T-helper 2 cell treated with Interferon-gamma antibody and Interleukin-4, amounts not matched to agents 5 μg/mL and 100 μg/mL, for 36 hours (primary cell): Measurements from ENCODE around the gene IFNGR1.

Source experiments
- DNase-seq: peaks from one replicate; pipeline ENCODE4 v3.0.0; 2021; ENCODE audit warnings: low spot score
- H3K27ac Mint-ChIP-seq: one replicate; pipeline ENCODE4 v1.8.0; 2021; ENCODE audit warnings: mild to moderate bottlenecking, mixed read lengths
- H3K27me3 Mint-ChIP-seq: one replicate; pipeline ENCODE4 v1.8.0; 2021; ENCODE audit warnings: low read depth, mixed read lengths
- H3K36me3 Mint-ChIP-seq: one replicate; pipeline ENCODE4 v1.8.0; 2021; ENCODE audit warnings: low read depth, mixed read lengths
- H3K4me1 Mint-ChIP-seq: one replicate; pipeline ENCODE4 v1.8.0; 2021; ENCODE audit warnings: low read depth, mixed read lengths
- H3K4me3 Mint-ChIP-seq: one replicate; pipeline ENCODE4 v1.8.0; 2022; ENCODE audit warnings: mild to moderate bottlenecking, moderate library complexity, mixed read lengths
- H3K9me3 Mint-ChIP-seq: one replicate; pipeline ENCODE4 v1.8.0; 2021; ENCODE audit warnings: mixed read lengths

IFNGR1 gene

GRCh38 chr6:137191670-137192069, 27.5 kb downstream of the IFNGR1 start:
- no peak for DNase-seq
- peaks cover 34% of the 10 kb centered on the region for H3K9me3 Mint-ChIP-seq
- peaks cover 13% of the 10 kb centered on the region for H3K4me1 Mint-ChIP-seq
- no peak overlapping the region for H3K27ac Mint-ChIP-seq
- H3K36me3 Mint-ChIP-seq = peaks cover 13% of the 10 kb centered on the region
- no peak overlapping the region for H3K4me3 Mint-ChIP-seq
- peaks cover 3% of the 10 kb centered on the region for H3K27me3 Mint-ChIP-seq

- peaks cover 3% of the 10 kb centered on the region for H3K27me3 Mint-ChIP-seq
- peaks cover 38% of the 10 kb centered on the region for H3K9me3 Mint-ChIP-seq
- no peak for DNase-seq
- peaks cover 9% of the 10 kb centered on the region for H3K4me1 Mint-ChIP-seq
- peaks cover 9% of the 10 kb centered on the region for H3K36me3 Mint-ChIP-seq
- no peak overlapping the region for H3K4me3 Mint-ChIP-seq
- H3K27ac Mint-ChIP-seq = no peak overlapping the region
Measured at GRCh38 chr6:137191236-137191635, 27.9 kb downstream of the IFNGR1 start.

GRCh38 chr6:137190583-137191094, 28.5 kb downstream of the IFNGR1 start:
- Mint-ChIP-seq H3K27ac (no peak overlapping the region), H3K9me3 (peaks cover 41% of the 10 kb centered on the region), H3K27me3 (peaks cover 3% of the 10 kb centered on the region), H3K4me1 (peaks cover 3% of the 10 kb centered on the region), H3K36me3 (peaks cover 5% of the 10 kb centered on the region), H3K4me3 (no peak overlapping the region)
- no peak for DNase-seq

- no peak overlapping the region for H3K27ac Mint-ChIP-seq
- H3K4me3 Mint-ChIP-seq = no peak overlapping the region
- peaks cover 51% of the 10 kb centered on the region for H3K9me3 Mint-ChIP-seq
- H3K27me3 Mint-ChIP-seq = peaks cover 3% of the 10 kb centered on the region
- H3K4me1 Mint-ChIP-seq = no peaks in the 10 kb centered on the region
- no peak for DNase-seq
- H3K36me3 Mint-ChIP-seq = peaks cover 3% of the 10 kb centered on the region
Measured at GRCh38 chr6:137188855-137189254, 30.3 kb downstream of the IFNGR1 start.

DNA sequence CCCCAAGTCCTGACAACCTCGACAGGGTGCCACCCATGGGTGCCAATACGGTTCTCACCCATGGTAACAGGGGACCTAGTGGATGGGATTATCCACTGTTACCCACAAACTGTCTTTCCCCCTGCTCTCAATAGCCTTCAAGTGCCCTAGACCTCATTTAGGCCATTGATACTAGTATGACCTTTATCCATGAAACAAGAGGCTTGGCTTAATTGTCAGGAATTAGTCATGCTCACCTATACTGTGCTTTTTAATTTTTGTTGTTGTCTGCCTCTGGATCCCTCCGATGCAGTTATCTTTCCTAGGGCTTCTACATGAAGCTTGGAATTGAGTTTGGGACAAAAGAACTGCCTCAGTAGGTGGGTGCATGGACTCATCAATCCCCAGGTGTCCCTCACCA, 33.9 kb downstream of the IFNGR1 start:
- Mint-ChIP-seq H3K4me3 (no peak overlapping the region), H3K9me3 (peaks cover 72% of the 10 kb centered on the region), H3K27me3 (no peaks in the 10 kb centered on the region), H3K4me1 (no peaks in the 10 kb centered on the region), H3K36me3 (peaks cover 5% of the 10 kb centered on the region), H3K27ac (no peak overlapping the region)
- no peak for DNase-seq

GRCh38 chr6:137182654-137183073, 36.5 kb downstream of the IFNGR1 start:
- no peak for DNase-seq
- H3K9me3 Mint-ChIP-seq = peaks cover 69% of the 10 kb centered on the region

GRCh38 chr6:137181891-137182653, 37.1 kb downstream of the IFNGR1 start:
- Mint-ChIP-seq H3K36me3 (peaks cover 2% of the 10 kb centered on the region), H3K27me3 (peaks cover 2% of the 10 kb centered on the region), H3K9me3 (peaks cover 64% of the 10 kb centered on the region), H3K4me3 (no peak overlapping the region), H3K4me1 (no peaks in the 10 kb centered on the region), H3K27ac (no peak overlapping the region)
- DNase-seq = no peak

More at GRCh38 chr6:137182654-137183073, 36.5 kb downstream of the IFNGR1 start:
- H3K36me3 Mint-ChIP-seq = peaks cover 2% of the 10 kb centered on the region
- no peak overlapping the region for H3K27ac Mint-ChIP-seq
- H3K27me3 Mint-ChIP-seq = no peaks in the 10 kb centered on the region
- H3K4me1 Mint-ChIP-seq = no peaks in the 10 kb centered on the region
- no peak overlapping the region for H3K4me3 Mint-ChIP-seq

GRCh38 chr6:137177611-137178010, 41.6 kb downstream of the IFNGR1 start:
- no peak for DNase-seq

GRCh38 chr6:137176729-137177128, 42.5 kb downstream of the IFNGR1 start:
- Mint-ChIP-seq H3K27me3 (peaks cover 26% of the 10 kb centered on the region), H3K4me3 (no peak overlapping the region), H3K36me3 (no peaks in the 10 kb centered on the region), H3K4me1 (no peaks in the 10 kb centered on the region), H3K27ac (no peak overlapping the region), H3K9me3 (peaks cover 22% of the 10 kb centered on the region)
- no peak for DNase-seq

More at GRCh38 chr6:137177611-137178010, 41.6 kb downstream of the IFNGR1 start:
- H3K4me3 Mint-ChIP-seq = no peak overlapping the region
- peaks cover 31% of the 10 kb centered on the region for H3K9me3 Mint-ChIP-seq
- H3K4me1 Mint-ChIP-seq = no peaks in the 10 kb centered on the region
- peaks cover 26% of the 10 kb centered on the region for H3K27me3 Mint-ChIP-seq
- no peak overlapping the region for H3K27ac Mint-ChIP-seq
- H3K36me3 Mint-ChIP-seq = peaks cover 2% of the 10 kb centered on the region

- Mint-ChIP-seq H3K4me1 (peaks cover 2% of the 10 kb centered on the region), H3K9me3 (peaks cover 13% of the 10 kb centered on the region), H3K36me3 (no peaks in the 10 kb centered on the region), H3K4me3 (no peak overlapping the region), H3K27me3 (peaks cover 26% of the 10 kb centered on the region), H3K27ac (no peak overlapping the region)
- DNase-seq = no peak
Measured at GRCh38 chr6:137175868-137176245, 43.3 kb downstream of the IFNGR1 start.

- Mint-ChIP-seq H3K36me3 (peaks cover 2% of the 10 kb centered on the region), H3K27ac (no peak overlapping the region), H3K4me3 (no peak overlapping the region), H3K27me3 (peaks cover 26% of the 10 kb centered on the region), H3K9me3 (peaks cover 9% of the 10 kb centered on the region), H3K4me1 (peaks cover 2% of the 10 kb centered on the region)
- DNase-seq = no peak
Measured at GRCh38 chr6:137175157-137175867, 43.9 kb downstream of the IFNGR1 start.

GRCh38 chr6:137173501-137173900, 45.7 kb downstream of the IFNGR1 start, which contains the start of gene IL22RA2:
TSS of gene IL22RA2 (minus strand) at chr6:137173644. CDS start at chr6:137161749, 11,895 bp downstream.
- peaks cover 2% of the 10 kb centered on the region for H3K4me1 Mint-ChIP-seq
- H3K4me3 Mint-ChIP-seq = no peak within 1 kb of the TSS
- peaks cover 8% of the 10 kb centered on the region for H3K9me3 Mint-ChIP-seq
- H3K36me3 Mint-ChIP-seq = peaks cover 4% of the 10 kb centered on the region
- peaks cover 26% of the 10 kb centered on the region for H3K27me3 Mint-ChIP-seq
- no peak for DNase-seq
- H3K27ac Mint-ChIP-seq = no peak within 1 kb of the TSS

DNA sequence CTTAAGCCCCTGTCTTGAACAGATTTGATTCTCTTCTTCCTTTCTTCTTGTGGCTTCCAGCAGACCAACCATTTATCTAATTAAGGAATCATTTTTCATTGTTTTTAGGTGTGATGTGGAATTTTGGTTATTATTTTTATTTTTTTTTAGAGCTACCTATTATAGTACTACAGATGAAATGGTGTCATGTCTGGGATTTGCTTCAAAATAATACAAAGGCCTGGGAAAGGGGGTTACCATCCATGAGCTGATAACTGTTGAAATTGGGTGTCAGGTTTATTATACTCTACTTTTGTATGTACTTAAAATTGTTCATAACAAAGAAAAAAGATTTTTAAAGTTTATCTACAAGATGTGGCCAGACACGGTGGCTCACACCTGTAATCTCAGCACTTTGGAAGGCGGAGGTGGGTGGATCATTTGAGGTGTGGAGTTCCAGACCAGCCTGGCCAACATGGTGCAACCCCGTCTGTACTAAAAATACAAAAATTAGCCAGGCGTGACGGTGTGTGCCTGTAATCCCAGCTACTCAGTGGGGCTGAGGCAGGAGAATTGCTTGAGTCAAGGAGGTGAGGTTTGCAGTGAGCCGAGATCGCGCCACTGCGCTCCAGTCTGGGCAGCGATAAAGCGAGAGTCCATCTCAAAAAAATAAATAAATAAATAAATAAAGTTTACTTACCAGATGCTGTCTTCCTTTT, 46.3 kb downstream of the IFNGR1 start:
- no peak overlapping the region for H3K27ac Mint-ChIP-seq

More for the DNA sequence above, 46.3 kb downstream of the IFNGR1 start:
- H3K4me1 Mint-ChIP-seq = peaks cover 2% of the 10 kb centered on the region
- H3K27me3 Mint-ChIP-seq = peaks cover 26% of the 10 kb centered on the region
- H3K9me3 Mint-ChIP-seq = peaks cover 8% of the 10 kb centered on the region
- no peak overlapping the region for H3K4me3 Mint-ChIP-seq
- peaks cover 4% of the 10 kb centered on the region for H3K36me3 Mint-ChIP-seq
- DNase-seq = no peak
